ENCODE data around the gene UGT2B7.
"Not testable (repeated sequence)": the region's sequence is repeated elsewhere in the genome, so short reads cannot be mapped to it uniquely, and the experiment has no call there.

UGT2B7 gene

GRCh38 chr4:69088473-69088872 lies 7.8 kb upstream of the UGT2B7 start:
- DNase-seq (ENCODE audit: low read depth), result no peak

- no peak for DNase-seq (ENCODE audit: low read depth)
Observed at GRCh38 chr4:69089388-69089787, 6.9 kb upstream of the UGT2B7 start.

- no peak for DNase-seq (ENCODE audit: low read depth)
Observed at GRCh38 chr4:69092190-69092589, 4.1 kb upstream of the UGT2B7 start.

GRCh38 chr4:69092980-69093568 lies 3.2 kb upstream of the UGT2B7 start:
- no peak for DNase-seq (ENCODE audit: low read depth)

GRCh38 chr4:69093681-69094080 lies 2.6 kb upstream of the UGT2B7 start:
- no peak for DNase-seq (ENCODE audit: low read depth)

GRCh38 chr4:69095301-69095731 lies 958 bp upstream of the UGT2B7 start:
- no peak for DNase-seq (ENCODE audit: low read depth)

GRCh38 chr4:69096810-69097209 lies 536 bp downstream of the UGT2B7 start:
- DNase-seq (ENCODE audit: low read depth), result no peak

GRCh38 chr4:69098470-69098869 lies 2.2 kb downstream of the UGT2B7 start:
- DNase-seq (ENCODE audit: low read depth), result no peak

- no peak for DNase-seq (ENCODE audit: low read depth)
Observed at GRCh38 chr4:69099910-69100309, 3.6 kb downstream of the UGT2B7 start.

- not testable (repeated sequence) for DNase-seq (ENCODE audit: low read depth)
Observed at GRCh38 chr4:69102668-69103067, 6.4 kb downstream of the UGT2B7 start.

- DNase-seq (ENCODE audit: low read depth), result no peak
Observed at GRCh38 chr4:69104719-69105275, 8.5 kb downstream of the UGT2B7 start.

- DNase-seq (ENCODE audit: low read depth), result not testable (repeated sequence)
Observed at GRCh38 chr4:69115151-69115850, 19.0 kb downstream of the UGT2B7 start.

- no peak for DNase-seq (ENCODE audit: low read depth)
Observed at GRCh38 chr4:69115851-69116213, 19.6 kb downstream of the UGT2B7 start.

- no peak for DNase-seq (ENCODE audit: low read depth)
Observed at GRCh38 chr4:69116645-69117321, 20.5 kb downstream of the UGT2B7 start.

GRCh38 chr4:69120870-69121269 lies 24.6 kb downstream of the UGT2B7 start:
- DNase-seq (ENCODE audit: low read depth), result no peak

- no peak for DNase-seq (ENCODE audit: low read depth)
Observed at GRCh38 chr4:69122476-69122875, 26.2 kb downstream of the UGT2B7 start.

- no peak for DNase-seq (ENCODE audit: low read depth)
Observed at GRCh38 chr4:69124941-69125340, 28.7 kb downstream of the UGT2B7 start.

- no peak for DNase-seq (ENCODE audit: low read depth)
Observed at GRCh38 chr4:69126024-69126423, 29.8 kb downstream of the UGT2B7 start.

- no peak for DNase-seq (ENCODE audit: low read depth)
Observed at GRCh38 chr4:69133993-69134392, 37.7 kb downstream of the UGT2B7 start.

GRCh38 chr4:69134471-69134870 lies 38.2 kb downstream of the UGT2B7 start:
- DNase-seq (ENCODE audit: low read depth), result no peak

- DNase-seq (ENCODE audit: low read depth), result no peak
Observed at GRCh38 chr4:69141320-69141719, 45.0 kb downstream of the UGT2B7 start.

GRCh38 chr4:69147334-69147733 lies 51.1 kb downstream of the UGT2B7 start:
- DNase-seq (ENCODE audit: low read depth), result no peak

GRCh38 chr4:69154021-69154420 lies 57.7 kb downstream of the UGT2B7 start:
- DNase-seq (ENCODE audit: low read depth), result no peak

Data from stimulated activated CD8-positive, alpha-beta memory T cell treated with anti-CD3 and anti-CD28 coated beads, Interleukin-12 subunit alpha, Interleukin-12 subunit beta, amount 100 ng/mL, for 4 hours (primary cell).